Peyer's patch (tissue), 4 donors: ENCODE measurements around the gene NELL1. TPM values are rescaled to one million over a fixed set of nuclear protein-coding genes. Genes with fewer than 3 reads are reported as not detected.

Experiments used
- DNase-seq, 3 donors: peaks; one replicate each; pipeline ENCODE4 v3.0.0-alpha.2; 2017 to 2019
- H3K27ac ChIP-seq, 4 donors: fragments of 200-600 bp; sonication (generic); one replicate each; pipeline ENCODE4 v1.5.1; 2016 to 2019
- H3K27me3 ChIP-seq, 2 donors: fragments of 200-600 bp; sonication (generic); one replicate each; pipeline ENCODE4 v1.5.1; 2019
- H3K36me3 ChIP-seq, 3 donors: fragments of 200-600 bp; sonication (generic); one replicate each; pipeline ENCODE4 v1.5.1; 2016 to 2019
- H3K4me1 ChIP-seq, 4 donors: fragments of 200-600 bp; sonication (generic); one replicate each; pipeline ENCODE4 v1.5.1; 2016 to 2019
- H3K4me3 ChIP-seq, 4 donors: fragments of 200-600 bp; sonication (generic); 1 replicate in 3 of 4; 2 replicates in 1 of 4; pipeline ENCODE4 v1.5.1; 2016 to 2019; ENCODE audit warnings: mild to moderate bottlenecking in 1 of 4
- H3K9me3 ChIP-seq, 4 donors: fragments of 200-600 bp; sonication (generic); one replicate each; pipeline ENCODE4 v1.5.1; 2016 to 2019; ENCODE audit warnings: mild to moderate bottlenecking in 1 of 4
- CTCF ChIP-seq, 6 experiments: fragments of 450-650 bp in 4 of 6; fragments of 200-600 bp in 2 of 6; sonication (generic) in 1 of 6; IDR thresholded peaks; one replicate each; pipeline ENCODE4 v1.5.1; 2017 to 2019; ENCODE audit warnings: antibody characterized with exemption in 6 of 6, mild to moderate bottlenecking in 3 of 6, moderate library complexity in 1 of 6
- POLR2A ChIP-seq, 2 donors: fragments of 450-650 bp; IDR thresholded peaks; one replicate each; pipeline ENCODE4 v1.5.1; 2017; ENCODE audit warnings: antibody characterized with exemption in 2 of 2, mild to moderate bottlenecking in 2 of 2, moderate library complexity in 2 of 2
- total RNA-seq, 4 donors: library from RNA; depleted of rRNA; stranded (reverse); fragments of >200 nt; gene quantifications; one replicate each; pipeline ENCODE4 v1.1.0, GENCODE V29; 2016

NELL1 gene
- total RNA-seq, 4 donors from 2014 or later = not detected

- Histone ChIP-seq H3K36me3 (no peaks in the 10 kb centered on the region), H3K9me3 (no peaks in the 10 kb centered on the region), H3K27ac (no peak overlapping the region), H3K4me3 (no peak overlapping the region), H3K4me1 (no peaks in the 10 kb centered on the region), H3K27me3 (no peaks in the 10 kb centered on the region)
- DNase-seq = no peak
- TF ChIP-seq CTCF (IDR thresholded peaks at IDR 0.05) (no peak), POLR2A (IDR thresholded peaks at IDR 0.05) (no peak)
Measured at GRCh38 chr11:21174781-21175180, 505.4 kb downstream of the NELL1 start.

GRCh38 chr11:21177379-21177778 is 508.0 kb downstream of the NELL1 start:
- no peak overlapping the region for H3K4me3 ChIP-seq
- no peak overlapping the region for H3K27ac ChIP-seq
- H3K27me3 ChIP-seq = no peaks in the 10 kb centered on the region
- no peak for DNase-seq
- H3K4me1 ChIP-seq = no peaks in the 10 kb centered on the region
- no peaks in the 10 kb centered on the region for H3K36me3 ChIP-seq
- TF ChIP-seq POLR2A (IDR thresholded peaks at IDR 0.05) (no peak), CTCF (IDR thresholded peaks at IDR 0.05) (no peak)
- H3K9me3 ChIP-seq = no peaks in the 10 kb centered on the region

DNA sequence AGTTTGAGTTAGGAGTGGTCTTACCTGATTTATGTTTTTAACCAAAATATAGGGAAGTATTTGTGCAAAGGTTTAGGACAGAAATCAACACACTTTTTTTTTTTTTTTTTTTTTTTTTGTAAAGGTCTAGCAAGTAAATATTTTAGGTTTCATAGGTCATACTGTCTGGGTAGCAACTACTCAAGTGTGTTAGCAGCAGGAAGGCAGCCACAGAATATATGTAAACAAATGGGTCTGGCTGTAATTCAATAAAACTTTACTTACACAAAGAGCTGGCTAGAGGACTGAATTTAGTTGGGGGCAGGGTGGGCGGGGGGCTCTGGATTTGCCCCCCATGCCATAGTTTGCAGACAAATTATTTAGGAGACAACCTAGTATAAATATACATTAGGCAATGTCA is 510.4 kb downstream of the NELL1 start:
- TF ChIP-seq POLR2A (IDR thresholded peaks at IDR 0.05) (no peak), CTCF (IDR thresholded peaks at IDR 0.05) (no peak)
- no peak for DNase-seq
- no peaks in the 10 kb centered on the region for H3K36me3 ChIP-seq
- H3K4me1 ChIP-seq = no peaks in the 10 kb centered on the region
- H3K27me3 ChIP-seq = no peaks in the 10 kb centered on the region
- no peak overlapping the region for H3K27ac ChIP-seq
- no peaks in the 10 kb centered on the region for H3K9me3 ChIP-seq
- no peak overlapping the region for H3K4me3 ChIP-seq

- H3K4me3 ChIP-seq = no peak overlapping the region
- H3K27ac ChIP-seq = no peak overlapping the region
- H3K36me3 ChIP-seq = no peaks in the 10 kb centered on the region
- H3K4me1 ChIP-seq = no peaks in the 10 kb centered on the region
- no peaks in the 10 kb centered on the region for H3K9me3 ChIP-seq
- H3K27me3 ChIP-seq = no peaks in the 10 kb centered on the region
- no peak for TF ChIP-seq POLR2A (IDR thresholded peaks at IDR 0.05)
- TF ChIP-seq CTCF (IDR thresholded peaks at IDR 0.05) = no peak
- DNase-seq = no peak
Measured at GRCh38 chr11:21180182-21180581, 510.8 kb downstream of the NELL1 start.

DNA sequence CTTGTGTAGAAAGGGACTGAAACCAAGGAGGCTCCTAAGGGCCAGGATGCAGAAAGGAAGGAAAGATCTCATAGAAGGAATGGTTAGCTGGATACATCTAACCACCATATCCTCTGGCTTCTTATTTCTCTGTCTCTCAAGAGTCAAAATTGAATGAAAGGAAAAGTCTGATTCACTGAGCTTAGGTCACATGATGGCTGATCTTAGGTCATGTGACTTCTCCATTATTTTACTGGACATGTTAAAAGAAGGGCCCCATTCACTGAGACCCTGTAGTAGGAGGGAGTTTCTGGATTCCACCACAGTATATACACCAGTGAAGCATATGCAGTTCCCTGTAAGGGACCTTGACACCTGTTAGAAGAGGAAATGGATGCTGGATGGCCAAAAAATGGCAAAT is 516.6 kb downstream of the NELL1 start:
- H3K9me3 ChIP-seq = no peaks in the 10 kb centered on the region
- no peaks in the 10 kb centered on the region for H3K4me1 ChIP-seq
- no peaks in the 10 kb centered on the region for H3K36me3 ChIP-seq
- TF ChIP-seq CTCF (IDR thresholded peaks at IDR 0.05) (no peak), POLR2A (IDR thresholded peaks at IDR 0.05) (no peak)
- no peak overlapping the region for H3K4me3 ChIP-seq
- H3K27me3 ChIP-seq = no peaks in the 10 kb centered on the region
- no peak overlapping the region for H3K27ac ChIP-seq
- DNase-seq = no peak

DNA sequence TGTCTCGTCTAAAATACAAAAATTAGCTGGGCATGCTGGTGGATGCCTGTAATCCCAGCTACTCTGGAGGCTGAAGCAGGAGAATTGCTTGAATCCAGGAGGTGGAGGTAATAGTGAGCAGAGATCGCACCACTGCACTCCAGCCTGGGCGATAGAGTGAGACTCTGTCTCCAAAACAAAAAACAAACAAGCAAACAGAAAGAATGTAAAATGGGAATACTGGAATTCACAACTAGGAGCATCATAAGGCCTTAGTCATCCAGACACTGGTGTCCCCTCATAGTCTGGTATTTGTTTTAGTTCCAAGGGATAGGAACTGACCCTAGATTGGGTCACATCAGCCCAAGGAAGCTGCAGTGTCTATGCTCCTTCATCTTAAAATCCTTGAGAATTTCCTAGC is 520.8 kb downstream of the NELL1 start:
- Histone ChIP-seq H3K4me3 (no peak overlapping the region), H3K27me3 (no peaks in the 10 kb centered on the region), H3K36me3 (no peaks in the 10 kb centered on the region), H3K4me1 (no peaks in the 10 kb centered on the region), H3K27ac (no peak overlapping the region), H3K9me3 (no peaks in the 10 kb centered on the region)
- TF ChIP-seq POLR2A (IDR thresholded peaks at IDR 0.05) (no peak), CTCF (IDR thresholded peaks at IDR 0.05) (no peak)
- no peak for DNase-seq
